Suprapubic skin (tissue), 4 donors: ENCODE data around the gene RIOX2.

Source experiments
- POLR2A ChIP-seq, 2 donors: fragments of 450-650 bp; IDR thresholded peaks; one replicate each; pipeline ENCODE4 v1.6.1; 2017; ENCODE audit warnings: antibody characterized with exemption in 2 of 2, mild to moderate bottlenecking in 2 of 2, moderate library complexity in 2 of 2
- POLR2AphosphoS5 ChIP-seq, 3 donors: sonication (generic); formaldehyde crosslinking; IDR thresholded peaks; one replicate each; pipeline ENCODE4 v1.6.1; 2017; ENCODE audit warnings: antibody characterized with exemption in 3 of 3
- TF ChIP-seq, protein P1 (sequence below), 2 donors: fragments of 200-600 bp in 1 of 2; fragments of 450-650 bp in 1 of 2; sonication (generic) in 1 of 2; IDR thresholded peaks; one replicate each; pipeline ENCODE4 v1.5.1; 2016 to 2019; ENCODE audit warnings: antibody characterized with exemption in 2 of 2, mild to moderate bottlenecking in 1 of 2, moderate library complexity in 1 of 2

DNA sequence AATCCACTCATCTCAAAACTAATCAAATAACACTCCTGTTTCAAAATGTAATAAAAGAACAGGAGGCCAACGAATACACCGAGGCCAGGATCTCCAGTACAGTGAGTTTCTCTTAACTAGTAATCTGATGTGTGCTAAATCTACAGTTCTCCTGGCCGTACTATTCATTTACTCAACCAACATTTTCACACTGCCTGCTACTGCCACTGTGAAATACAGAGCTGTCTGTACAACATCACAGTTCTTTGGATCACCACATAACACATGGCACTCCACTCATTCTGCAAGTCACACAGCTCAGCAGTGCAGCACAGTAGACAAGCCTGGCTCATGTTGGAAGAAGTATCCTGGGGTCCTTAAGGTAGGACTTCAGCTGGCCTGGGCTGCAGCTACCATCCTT, 21.9 kb downstream of the RIOX2 start:
- no peak for TF ChIP-seq POLR2A (IDR thresholded peaks at IDR 0.05)
- TF ChIP-seq POLR2AphosphoS5 (IDR thresholded peaks at IDR 0.05): no peak
- TF ChIP-seq, protein P1, sequence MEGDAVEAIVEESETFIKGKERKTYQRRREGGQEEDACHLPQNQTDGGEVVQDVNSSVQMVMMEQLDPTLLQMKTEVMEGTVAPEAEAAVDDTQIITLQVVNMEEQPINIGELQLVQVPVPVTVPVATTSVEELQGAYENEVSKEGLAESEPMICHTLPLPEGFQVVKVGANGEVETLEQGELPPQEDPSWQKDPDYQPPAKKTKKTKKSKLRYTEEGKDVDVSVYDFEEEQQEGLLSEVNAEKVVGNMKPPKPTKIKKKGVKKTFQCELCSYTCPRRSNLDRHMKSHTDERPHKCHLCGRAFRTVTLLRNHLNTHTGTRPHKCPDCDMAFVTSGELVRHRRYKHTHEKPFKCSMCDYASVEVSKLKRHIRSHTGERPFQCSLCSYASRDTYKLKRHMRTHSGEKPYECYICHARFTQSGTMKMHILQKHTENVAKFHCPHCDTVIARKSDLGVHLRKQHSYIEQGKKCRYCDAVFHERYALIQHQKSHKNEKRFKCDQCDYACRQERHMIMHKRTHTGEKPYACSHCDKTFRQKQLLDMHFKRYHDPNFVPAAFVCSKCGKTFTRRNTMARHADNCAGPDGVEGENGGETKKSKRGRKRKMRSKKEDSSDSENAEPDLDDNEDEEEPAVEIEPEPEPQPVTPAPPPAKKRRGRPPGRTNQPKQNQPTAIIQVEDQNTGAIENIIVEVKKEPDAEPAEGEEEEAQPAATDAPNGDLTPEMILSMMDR (IDR thresholded peaks at IDR 0.05): no peak
